Cardiac septum (tissue), 1 donor: ENCODE data around the gene RABGAP1L. TPM values are rescaled to one million over a fixed set of nuclear protein-coding genes. Genes with fewer than 3 reads are reported as not detected.
"Not testable (repeated sequence)": the region's sequence is repeated elsewhere in the genome, so short reads cannot be mapped to it uniquely, and the experiment has no call there.

Source experiments
- DNase-seq: peaks from one replicate; pipeline ENCODE4 v3.0.0-alpha.2; 2020; ENCODE audit warnings: low spot score
- intact Hi-C: fragments of 100-400 bp; cut with DNase I; formaldehyde crosslinking; loops from one replicate; pipeline ENCODE4 v1.14.0; 2022
- total RNA-seq: library from RNA; stranded (reverse); fragmentation: NEBNext Ultra II Directional; extraction: Animal tissue kit (Norgen Biotek cat#: 25700); gene quantifications from one replicate; pipeline ENCODE4 v1.2.1, GENCODE V29; 2021
- donor health status: DM: no; HTN: no; CAD: no.

The RABGAP1L gene
- total RNA-seq, 1 donor from 2014 or later = 109 TPM

DNA sequence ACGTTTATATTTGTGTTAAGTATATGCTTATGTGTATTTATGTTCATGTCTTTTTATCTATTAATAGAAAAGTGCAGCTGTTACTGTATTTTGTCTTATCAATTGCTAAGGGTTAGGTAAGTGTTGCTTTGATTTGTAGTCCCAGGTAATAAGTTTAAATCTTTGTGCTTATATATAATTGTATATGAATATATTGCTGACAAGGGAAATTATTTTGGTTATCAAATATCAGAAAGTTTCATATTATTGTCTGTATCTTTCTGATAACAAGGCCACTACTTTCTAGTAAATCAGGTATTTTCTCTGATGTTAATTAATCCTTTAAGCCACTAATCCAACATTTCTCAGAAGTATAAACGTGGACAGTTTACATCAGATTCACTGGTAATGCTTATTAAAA, 309.7 kb downstream of the RABGAP1L start:
- DNase-seq = no peak
- intact Hi-C loops = no loop called here

DNA sequence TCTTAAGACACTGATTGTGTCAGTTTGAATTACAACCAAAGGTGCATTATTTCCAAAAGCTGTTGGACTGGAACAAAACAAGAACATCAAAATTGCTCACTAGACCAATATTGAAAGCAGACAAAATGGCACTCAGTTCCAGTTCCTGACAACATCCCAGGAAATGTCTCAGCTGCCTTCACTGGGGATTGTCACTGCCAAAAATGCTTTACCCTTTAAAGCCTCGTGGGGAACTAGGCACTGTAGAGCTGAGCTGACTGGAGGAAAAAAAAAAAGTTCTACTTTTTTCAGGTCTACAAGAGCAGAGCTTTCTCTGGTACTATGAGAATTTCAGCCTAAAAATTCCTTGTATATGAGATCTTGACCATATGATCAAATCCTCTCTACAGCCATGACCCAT, 310.4 kb downstream of the RABGAP1L start:
- no peak for DNase-seq
- intact Hi-C loops = no loop called here

DNA sequence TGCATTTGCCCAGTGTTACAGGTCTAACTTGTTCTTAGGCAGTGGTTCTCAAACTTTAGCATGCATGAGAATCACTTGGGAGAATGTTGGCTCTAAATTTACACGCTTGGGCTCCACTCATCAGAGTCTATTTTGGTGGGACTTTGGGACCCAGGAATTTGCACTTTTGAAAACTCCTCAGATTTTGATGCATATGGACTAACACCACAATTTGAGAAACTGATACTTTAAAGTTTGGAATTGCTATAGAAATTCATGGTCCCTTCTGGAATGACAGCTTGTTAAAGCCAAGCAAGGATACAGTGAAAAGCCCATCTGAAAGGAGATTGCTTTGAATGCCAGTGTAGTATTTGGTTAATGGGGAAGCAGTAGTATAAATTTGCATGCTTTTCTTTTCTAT, 320.0 kb downstream of the RABGAP1L start:
- no peak for DNase-seq
- intact Hi-C loops = loop anchor here (1.0 kb wide), 1 partner anchor 29 kb away; no protein-coding TSS in a partner anchor

DNA sequence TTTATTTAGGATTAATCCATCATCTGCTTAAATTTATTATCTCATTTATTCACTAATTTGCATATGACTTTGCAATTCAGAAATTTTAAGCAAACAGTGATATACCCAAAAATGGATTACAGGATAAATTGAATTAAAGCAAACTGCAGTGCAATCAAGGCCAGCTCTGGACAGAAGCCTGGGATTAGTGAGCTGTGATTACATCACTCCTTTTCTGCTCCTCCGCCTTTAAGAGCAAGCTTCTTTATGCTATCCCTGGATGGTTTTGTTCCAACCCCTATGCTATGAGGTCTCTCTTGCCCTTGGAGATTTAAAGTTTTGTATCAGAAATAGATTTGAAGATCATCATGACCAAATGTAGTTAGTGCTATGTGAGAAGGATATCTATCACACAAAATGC, 321.0 kb downstream of the RABGAP1L start:
- no peak for DNase-seq
- intact Hi-C loops = no loop called here

DNA sequence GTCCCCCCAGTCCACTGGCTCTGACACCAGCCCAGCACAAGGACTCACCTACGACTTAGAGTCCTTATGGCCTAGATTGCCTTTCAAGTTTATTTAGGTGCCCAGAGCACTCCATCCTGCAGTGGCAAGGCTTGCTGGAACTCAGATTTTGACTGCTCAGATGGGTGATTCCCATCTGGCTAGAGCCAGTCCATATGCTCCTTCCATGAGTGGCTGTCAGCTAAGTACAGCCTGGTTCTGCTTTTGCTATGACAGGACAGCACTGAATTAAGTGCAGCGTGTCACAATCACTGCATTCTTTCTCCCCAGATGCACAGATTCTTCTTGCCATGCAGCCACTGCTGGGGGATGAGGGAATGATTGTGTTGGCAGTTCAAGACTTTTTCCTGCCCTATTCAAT, 332.3 kb downstream of the RABGAP1L start:
- intact Hi-C loops = no loop called here
- no peak for DNase-seq

DNA sequence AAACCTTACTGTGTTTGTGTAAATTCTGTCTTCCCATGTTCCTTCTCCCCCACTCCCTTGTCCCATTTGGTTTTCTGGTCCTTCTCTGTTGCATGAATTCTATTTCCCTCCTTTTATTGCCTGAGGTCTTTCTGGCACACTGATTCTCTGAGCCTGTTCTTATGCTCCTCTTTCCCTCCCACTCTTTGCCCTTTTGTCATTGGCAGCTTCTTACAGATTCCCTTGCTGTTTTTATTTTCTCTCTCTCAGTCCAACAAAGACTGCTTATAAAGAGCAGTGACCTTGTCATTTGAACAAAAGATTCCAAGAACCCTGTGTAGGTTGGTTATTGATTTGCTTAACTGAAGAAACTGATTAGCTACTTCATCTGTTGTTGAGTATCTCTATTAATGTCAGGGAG, 338.2 kb downstream of the RABGAP1L start:
- intact Hi-C loops = no loop called here
- DNase-seq = no peak

DNA sequence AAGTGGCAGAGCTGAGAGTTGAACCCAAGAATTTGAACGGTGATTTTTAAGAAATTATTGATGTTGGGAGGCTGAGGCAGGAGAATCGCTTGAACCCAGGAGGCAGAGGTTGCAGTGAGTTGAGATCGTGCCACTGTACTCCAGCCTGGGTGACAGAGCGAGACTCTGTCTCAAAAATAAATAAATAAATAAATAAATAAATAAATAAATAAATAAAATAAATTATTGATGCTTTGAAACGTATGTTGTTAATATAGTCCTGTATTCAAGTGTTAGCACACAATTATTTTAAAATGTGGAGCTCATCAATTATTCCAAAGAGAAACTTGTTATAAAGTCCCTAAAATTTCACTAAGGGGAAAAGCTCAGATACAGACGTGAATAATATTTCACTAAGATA, 357.4 kb downstream of the RABGAP1L start:
- intact Hi-C loops, DNase-seq: not testable (repeated sequence)

DNA sequence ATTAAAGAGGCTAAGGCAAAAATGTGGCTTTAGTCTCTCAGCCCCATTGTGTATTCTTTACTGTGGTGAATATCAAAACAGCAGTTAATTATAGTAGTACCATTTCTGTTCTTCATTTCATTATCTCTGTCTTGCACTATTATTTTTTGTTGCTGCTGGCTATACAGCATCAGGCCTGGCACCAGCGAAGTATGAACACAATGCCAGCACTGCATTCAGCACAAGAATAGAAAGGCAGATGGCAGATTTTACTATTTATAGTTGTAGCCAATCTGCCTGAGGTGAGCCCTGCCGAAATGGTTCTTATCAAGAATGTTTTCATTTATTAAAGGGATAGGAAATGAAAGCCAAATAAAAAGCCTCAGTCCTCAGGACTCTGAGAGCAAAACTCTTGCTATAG, 360.5 kb downstream of the RABGAP1L start:
- DNase-seq = no peak
- intact Hi-C loops = no loop called here

DNA sequence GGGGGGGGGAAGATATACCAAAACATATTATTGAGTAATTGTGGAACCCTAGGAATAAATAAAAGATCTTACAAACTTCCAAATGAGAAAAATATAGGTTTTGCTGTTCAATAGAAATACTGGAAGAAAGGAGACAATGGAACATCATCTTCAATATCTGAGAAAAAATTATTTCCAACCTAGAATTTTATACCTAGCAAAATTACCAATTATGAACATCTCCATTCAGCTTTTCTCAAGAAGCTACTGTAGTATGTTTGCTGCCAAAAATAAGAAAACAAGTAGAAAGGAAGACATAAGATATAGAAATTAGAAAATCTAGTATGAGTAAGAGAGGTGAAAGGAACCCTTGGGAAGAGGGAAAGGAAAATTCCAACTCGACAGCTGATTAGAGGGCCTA, 372.4 kb downstream of the RABGAP1L start:
- DNase-seq = no peak
- intact Hi-C loops = no loop called here

DNA sequence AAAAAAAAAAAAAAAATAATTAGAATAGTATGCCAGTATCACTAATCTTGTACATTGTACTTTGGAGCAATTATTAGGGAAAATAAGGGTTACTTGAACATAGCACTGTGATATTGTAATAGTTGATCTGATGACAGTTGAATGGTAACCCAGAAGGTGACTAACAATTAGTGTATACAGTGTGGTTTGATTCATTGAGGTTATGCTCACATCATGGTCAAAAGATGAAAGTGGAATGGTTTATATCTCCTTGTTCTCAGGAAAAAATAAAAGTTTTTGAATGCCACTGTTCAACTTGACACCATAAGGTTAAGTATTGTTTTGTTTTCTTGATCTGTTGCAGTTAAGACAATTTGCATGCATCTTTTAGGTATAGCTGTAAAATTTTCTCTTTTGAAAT, 375.5 kb downstream of the RABGAP1L start:
- intact Hi-C loops = no loop called here
- DNase-seq = no peak

DNA sequence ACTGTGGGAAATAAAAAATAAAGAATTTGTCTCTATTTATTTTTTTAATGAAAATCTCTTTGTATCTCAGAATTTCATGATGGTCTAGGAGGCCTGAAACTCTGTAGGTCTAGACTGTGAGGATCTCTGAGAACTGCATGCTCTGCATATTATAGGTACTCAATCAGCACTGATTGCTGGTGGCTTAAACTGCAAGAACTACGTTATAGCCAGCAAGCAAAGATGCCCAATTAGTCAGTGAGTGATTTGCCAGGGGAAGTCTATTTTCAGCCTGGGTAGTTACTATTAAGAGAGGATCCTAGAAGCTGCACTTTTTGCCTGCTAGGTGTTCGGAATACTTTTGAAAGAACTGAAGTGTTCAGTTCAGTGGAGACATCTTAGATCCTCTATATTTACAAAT, 375.9 kb downstream of the RABGAP1L start:
- intact Hi-C loops = no loop called here
- no peak for DNase-seq

DNA sequence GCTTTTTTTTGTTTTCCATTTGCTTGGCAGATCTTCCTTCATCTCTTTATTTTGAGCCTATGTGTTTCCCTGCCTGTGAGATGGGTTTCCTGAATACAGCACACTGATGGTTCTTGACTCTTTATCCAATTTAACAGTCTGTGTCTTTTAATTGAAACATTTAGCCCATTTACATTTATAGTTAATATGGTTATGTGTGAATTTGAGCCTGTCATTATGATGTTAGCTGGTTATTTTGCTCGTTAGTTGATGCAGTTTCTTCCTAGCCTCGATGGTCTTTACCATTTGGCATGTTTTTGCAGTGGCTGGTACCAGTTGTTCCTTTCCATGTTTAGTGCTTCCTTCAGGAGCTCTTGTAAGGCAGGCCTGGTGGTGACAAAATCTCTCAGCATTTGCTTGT, 384.1 kb downstream of the RABGAP1L start:
- intact Hi-C loops, DNase-seq: not testable (repeated sequence)

DNA sequence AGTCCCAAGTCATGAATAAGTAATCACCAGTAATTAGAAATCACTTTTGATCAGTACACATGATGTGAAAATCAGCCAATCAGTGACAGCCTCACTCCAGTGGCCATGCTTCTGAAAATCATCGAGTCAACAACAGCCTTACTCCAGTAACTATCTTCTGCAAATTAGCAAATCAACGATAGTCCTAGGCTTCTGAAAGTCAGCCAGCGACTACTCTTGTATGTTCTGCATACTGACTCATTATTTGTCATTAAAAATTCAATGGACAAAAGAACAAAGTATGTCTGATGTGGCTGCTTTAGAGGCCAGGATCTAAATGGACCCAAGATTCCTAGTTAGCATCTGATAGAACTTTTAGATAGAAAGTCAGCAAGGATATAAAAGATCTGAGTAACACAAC, 391.0 kb downstream of the RABGAP1L start:
- intact Hi-C loops = no loop called here
- DNase-seq = no peak

DNA sequence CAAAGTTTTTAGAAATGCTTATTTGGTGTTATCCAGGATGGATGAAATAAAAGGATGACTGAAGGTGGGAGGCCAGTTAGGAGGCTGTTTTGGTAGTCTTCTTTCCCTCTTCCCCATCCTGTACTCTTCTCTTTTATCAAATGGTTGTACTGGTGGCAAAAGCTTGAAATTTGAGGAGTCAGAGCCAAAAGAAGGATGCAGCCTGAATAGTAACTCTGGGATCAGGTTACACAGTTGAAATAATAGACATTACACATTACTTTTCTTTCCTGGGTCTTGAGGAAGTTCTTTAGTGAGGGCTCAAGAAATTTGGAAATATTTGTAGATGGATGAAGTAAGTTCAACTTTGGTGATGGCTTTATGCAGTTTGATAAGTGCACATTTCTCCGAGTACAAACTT, 397.1 kb downstream of the RABGAP1L start:
- intact Hi-C loops = no loop called here
- no peak for DNase-seq

DNA sequence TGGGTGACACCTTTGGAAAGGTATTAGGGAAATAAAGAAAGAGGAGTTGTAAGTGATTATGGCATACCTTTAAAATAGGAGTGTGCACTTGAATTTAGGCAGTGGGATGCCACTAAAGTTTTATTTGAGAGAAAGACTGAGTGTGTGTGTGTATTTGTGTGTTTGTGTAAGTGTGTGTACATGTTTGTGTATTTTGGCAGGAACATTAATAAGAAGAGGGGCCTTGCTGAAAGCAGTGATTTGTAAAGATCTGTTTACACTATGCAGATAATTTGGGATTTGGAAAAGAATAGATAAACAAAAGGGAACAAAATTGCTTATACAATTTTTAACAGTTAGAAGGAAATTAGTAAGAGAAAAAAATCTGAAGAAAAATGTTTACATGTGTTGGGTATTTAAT, 409.2 kb downstream of the RABGAP1L start:
- intact Hi-C loops = no loop called here
- no peak for DNase-seq

DNA sequence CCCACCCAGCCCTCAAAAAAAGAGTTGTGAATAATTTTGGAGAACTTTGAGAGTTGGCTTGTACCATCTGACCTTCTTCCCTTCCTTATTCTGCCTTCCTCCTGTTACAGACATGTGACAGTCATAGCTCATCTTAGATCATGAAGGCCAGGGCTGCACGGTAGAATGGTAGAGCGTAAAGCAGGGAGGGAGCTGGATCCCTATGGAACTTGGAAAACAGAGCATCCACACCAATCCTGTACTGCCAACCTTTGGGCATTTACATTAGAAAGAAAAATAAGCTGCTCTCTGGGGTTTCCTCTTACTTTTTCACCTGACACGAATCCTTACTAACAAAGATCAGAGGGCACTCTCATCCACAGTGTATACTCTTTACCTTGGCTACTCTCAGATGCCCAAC, 409.9 kb downstream of the RABGAP1L start:
- no peak for DNase-seq
- intact Hi-C loops = no loop called here

DNA sequence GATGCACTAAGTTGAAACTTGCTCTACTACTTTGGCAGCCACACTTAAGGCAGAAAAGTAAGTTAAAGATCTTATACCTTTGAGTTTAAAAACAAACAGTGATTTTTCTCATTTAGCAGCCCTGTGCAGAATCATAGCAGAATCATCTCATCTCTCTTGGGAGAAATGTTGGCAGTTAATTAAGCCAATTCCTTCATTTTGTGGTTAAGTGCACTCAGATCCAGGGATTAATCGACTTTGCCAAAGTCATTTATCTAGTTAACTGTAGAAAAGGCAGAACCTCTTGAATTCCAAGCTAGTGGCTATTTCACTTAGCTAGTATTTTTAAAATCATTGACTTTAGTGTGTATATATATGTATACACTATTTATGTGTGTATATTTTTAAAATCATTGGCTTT, 413.5 kb downstream of the RABGAP1L start:
- DNase-seq = no peak
- intact Hi-C loops = no loop called here

DNA sequence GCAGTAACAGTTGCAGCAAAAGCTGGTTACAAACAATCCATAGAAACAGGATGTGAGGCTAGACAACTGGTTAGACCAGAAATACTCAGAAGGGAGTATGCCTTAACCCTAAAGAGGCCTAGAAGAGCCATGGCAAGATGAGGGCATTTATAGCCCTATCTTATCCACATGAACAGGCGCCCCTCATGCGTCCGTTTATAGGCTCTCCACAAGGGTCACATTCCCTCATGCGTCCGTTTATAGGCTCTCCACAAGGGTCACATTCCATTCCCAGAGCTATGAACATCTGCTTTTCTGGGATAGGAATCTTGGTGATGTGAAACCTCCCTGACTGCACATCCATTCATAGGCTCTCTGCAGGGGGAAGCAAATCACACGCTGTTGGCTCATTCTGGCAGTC, 416.8 kb downstream of the RABGAP1L start:
- intact Hi-C loops, DNase-seq: not testable (repeated sequence)

DNA sequence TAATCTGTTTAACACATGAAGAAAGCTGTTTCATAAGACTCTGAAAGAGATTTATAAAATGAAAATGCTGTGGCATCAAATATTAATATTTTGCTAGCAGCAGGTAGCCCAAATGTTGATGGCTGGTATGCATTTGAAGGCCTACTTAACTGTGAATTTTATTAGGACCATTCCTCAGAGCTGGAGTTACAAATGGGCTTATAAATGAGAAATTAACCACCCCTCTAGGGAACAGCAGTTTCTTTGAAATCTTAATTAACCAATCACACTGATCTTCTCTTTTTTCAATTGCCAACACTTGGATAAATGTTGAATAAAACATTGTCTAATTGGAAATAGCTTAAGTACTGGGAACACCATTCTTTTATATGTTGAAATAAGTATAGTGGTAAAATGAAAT, 418.4 kb downstream of the RABGAP1L start:
- no peak for DNase-seq
- intact Hi-C loops = no loop called here

DNA sequence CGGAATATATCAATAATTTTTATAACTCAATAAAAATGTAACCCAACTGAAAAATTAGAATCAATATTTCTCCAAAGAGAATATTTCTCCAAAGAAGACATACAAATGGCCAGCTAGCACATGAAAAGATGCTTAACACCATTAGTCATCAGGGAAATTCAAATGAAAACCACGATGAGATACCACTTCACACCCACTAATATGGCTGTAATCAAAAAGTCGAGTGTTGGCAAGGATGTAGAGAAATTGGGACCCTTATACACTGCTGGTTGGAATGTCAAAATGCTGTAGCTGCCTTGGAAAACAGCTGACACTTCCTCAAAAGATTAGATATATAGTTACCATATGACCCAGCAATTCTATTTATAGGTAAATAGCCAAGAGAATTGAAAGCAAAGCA, 421.5 kb downstream of the RABGAP1L start:
- intact Hi-C loops = no loop called here
- DNase-seq = no peak

DNA sequence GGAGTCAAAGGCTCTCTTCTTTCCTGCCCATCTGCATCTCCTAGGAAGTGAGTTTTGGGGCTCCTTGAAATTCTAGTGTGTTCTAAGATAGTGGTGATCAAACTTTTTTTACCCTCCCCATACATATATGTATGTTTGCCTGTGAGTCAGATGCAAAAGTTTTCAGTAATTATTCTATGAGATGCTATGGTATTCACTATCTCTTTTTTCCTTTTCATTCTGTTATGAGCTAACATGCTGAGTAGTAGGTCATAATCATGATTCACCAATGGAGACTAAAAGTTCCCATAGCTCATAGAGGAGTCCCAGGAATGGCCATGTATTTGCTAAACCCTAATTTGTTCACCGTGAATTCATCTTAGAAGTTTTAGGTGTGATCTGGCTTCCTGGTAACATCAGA, 424.0 kb downstream of the RABGAP1L start:
- intact Hi-C loops = no loop called here
- DNase-seq = no peak

DNA sequence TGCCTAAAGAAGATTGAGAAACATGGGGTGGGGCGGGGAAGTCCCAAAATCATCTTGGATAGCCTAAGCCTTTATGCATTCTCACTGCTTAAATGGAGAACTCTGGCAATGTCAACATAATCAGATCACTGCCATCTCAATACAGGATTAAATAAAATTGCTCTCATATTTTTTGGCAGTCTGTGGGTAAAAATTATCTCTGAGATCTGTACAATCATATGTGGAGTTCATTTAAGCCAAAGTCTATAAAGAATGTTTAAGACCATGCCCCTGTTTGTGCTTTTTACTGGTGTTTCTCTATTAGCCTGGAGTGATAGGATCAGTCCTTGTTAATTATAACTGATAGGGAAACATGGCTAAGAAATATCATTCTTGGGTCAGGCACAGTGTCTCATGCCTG, 424.8 kb downstream of the RABGAP1L start:
- intact Hi-C loops = no loop called here
- no peak for DNase-seq

DNA sequence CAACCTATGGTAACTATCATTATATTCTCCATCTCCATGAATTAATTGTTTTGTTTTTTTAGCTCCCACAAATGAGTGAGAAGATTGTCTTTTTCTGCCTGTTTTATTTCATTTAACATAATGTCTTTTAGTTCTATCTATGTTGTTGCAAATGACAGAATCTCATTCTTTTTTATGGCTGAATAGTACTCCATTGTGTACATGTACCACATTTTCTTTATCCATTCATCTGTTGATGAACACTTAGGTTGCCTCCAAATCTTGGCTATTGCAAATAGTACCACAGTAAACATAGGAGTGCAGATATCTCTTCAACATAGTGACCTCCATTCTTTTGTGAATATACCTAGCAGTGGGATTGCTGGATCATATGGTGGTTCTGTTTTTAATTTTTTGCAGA, 429.3 kb downstream of the RABGAP1L start:
- intact Hi-C loops, DNase-seq: not testable (repeated sequence)
